Measurements from ENCODE around the gene THSD4.

- TF ChIP-seq POLR2A (IDR thresholded peaks at IDR 0.05) (no peak), CTCF (IDR thresholded peaks at IDR 0.05) (no peak)
These were observed 27.5 kb downstream of the THSD4 start for GRCh38 chr15:71142780-71143179.

All from upper lobe of left lung (tissue), 4 donors.